GM23338 (cell line): ENCODE data around the gene UPK1B. TPM values are rescaled to one million over a fixed set of nuclear protein-coding genes. Genes with fewer than 3 reads are reported as not detected.

Source experiments
- ATAC-seq: fragments of 200-7000 bp; cut with Tn5 transposase; 3 replicates; pipeline ENCODE4 v1.9.1; 2020
- DNase-seq: peaks from one replicate; pipeline ENCODE4 v3.0.0-alpha.2; 2015; ENCODE audit warnings: low spot score
- H2AFZ ChIP-seq: fragments of 200-600 bp; sonication (generic); 2 replicates; pipeline ENCODE4 v1.8.0; 2016; ENCODE audit warnings: antibody characterized with exemption, mild to moderate bottlenecking, moderate library complexity
- H3F3A ChIP-seq: fragments of 200-600 bp; sonication (generic); replicated peaks from 2 replicates; pipeline ENCODE4 v1.8.0; 2017; ENCODE audit warnings: antibody characterized with exemption, mixed run types, low read depth
- H3K27ac ChIP-seq: fragments of 200-600 bp; sonication (generic); 2 replicates; pipeline ENCODE4 v1.6.1; 2016; ENCODE audit warnings: low read depth
- H3K27me3 ChIP-seq: fragments of 200-600 bp; sonication (generic); 2 replicates; pipeline ENCODE4 v1.8.0; 2016; ENCODE audit warnings: mild to moderate bottlenecking, mixed run types, moderate library complexity; ENCODE audit not compliant: insufficient read depth
- H3K36me3 ChIP-seq: fragments of 200-600 bp; sonication (generic); 2 replicates; pipeline ENCODE4 v1.8.0; 2016; ENCODE audit warnings: mild to moderate bottlenecking; ENCODE audit not compliant: insufficient read depth
- H3K4me1 ChIP-seq: fragments of 200-600 bp; sonication (generic); 2 replicates; pipeline ENCODE4 v1.8.0; 2016; ENCODE audit warnings: mild to moderate bottlenecking, moderate library complexity; ENCODE audit not compliant: insufficient read depth
- H3K4me2 ChIP-seq: fragments of 200-600 bp; sonication (generic); 2 replicates; pipeline ENCODE4 v1.7.1; 2017; ENCODE audit warnings: mixed run types
- H3K4me3 ChIP-seq: fragments of 200-600 bp; sonication (generic); 2 replicates; pipeline ENCODE4 v1.6.1; 2016; ENCODE audit warnings: mixed run types
- H3K79me2 ChIP-seq: fragments of 200-600 bp; sonication (generic); replicated peaks from 2 replicates; pipeline ENCODE4 v1.8.0; 2017; ENCODE audit warnings: mild to moderate bottlenecking; ENCODE audit not compliant: insufficient read depth
- H3K9me2 ChIP-seq: fragments of 200-600 bp; sonication (generic); 2 replicates; pipeline ENCODE4 v1.8.0; 2017; ENCODE audit not compliant: insufficient read depth
- H4K20me1 ChIP-seq: fragments of 200-600 bp; sonication (generic); replicated peaks from 2 replicates; pipeline ENCODE4 v1.8.0; 2017; ENCODE audit warnings: mild to moderate bottlenecking; ENCODE audit not compliant: insufficient read depth
- H3K27ac Mint-ChIP-seq: 2 replicates; pipeline ENCODE4 v1.8.0; 2020; ENCODE audit warnings: inconsistent platforms, mild to moderate bottlenecking, moderate library complexity, mixed read lengths
- H3K27me3 Mint-ChIP-seq: 3 replicates; pipeline ENCODE4 v1.8.0; 2022; ENCODE audit warnings: low read depth, mild to moderate bottlenecking, moderate library complexity, mixed read lengths, inconsistent platforms; ENCODE audit not compliant: insufficient read depth, poor library complexity
- H3K36me3 Mint-ChIP-seq: 3 replicates; pipeline ENCODE4 v1.8.0; 2021; ENCODE audit warnings: low read depth, mild to moderate bottlenecking, inconsistent platforms, moderate library complexity, mixed read lengths
- H3K4me1 Mint-ChIP-seq: 3 replicates; pipeline ENCODE4 v1.8.0; 2020; ENCODE audit warnings: mild to moderate bottlenecking, inconsistent platforms, mixed read lengths
- H3K4me3 Mint-ChIP-seq: 3 replicates; pipeline ENCODE4 v1.8.0; 2021; ENCODE audit warnings: moderate library complexity, mild to moderate bottlenecking, inconsistent platforms, mixed read lengths
- H3K9me3 Mint-ChIP-seq: 3 replicates; pipeline ENCODE4 v1.8.0; 2020; ENCODE audit warnings: moderate library complexity, mild to moderate bottlenecking, inconsistent platforms, mixed read lengths
- EZH2phosphoT487 ChIP-seq: fragments of 200-600 bp; sonication (generic); IDR thresholded peaks from one replicate; pipeline ENCODE4 v1.8.1; 2018; ENCODE audit warnings: antibody characterized with exemption; ENCODE audit not compliant: unreplicated experiment
- JUNB ChIP-seq: IDR thresholded peaks from one replicate; pipeline ENCODE4 v1.6.1; 2016; ENCODE audit warnings: antibody characterized with exemption; ENCODE audit not compliant: unreplicated experiment
- NANOG ChIP-seq: IDR thresholded peaks from 2 replicates; pipeline ENCODE4 v1.6.1; 2016; ENCODE audit warnings: antibody characterized with exemption, borderline replicate concordance
- POLR2AphosphoS5 ChIP-seq: IDR thresholded peaks from 2 replicates; pipeline ENCODE4 v1.6.1; 2016; ENCODE audit warnings: antibody characterized with exemption, low read depth
- STAT1 ChIP-seq: IDR thresholded peaks from one replicate; pipeline ENCODE4 v1.6.1; 2016; ENCODE audit warnings: antibody characterized with exemption; ENCODE audit not compliant: unreplicated experiment
- ZNF331 ChIP-seq: fragments of 250-450 bp; sonication (Bioruptor Pico); IDR thresholded peaks from 2 replicates; pipeline ENCODE4 v1.5.0; 2020; ENCODE audit warnings: low read depth, mild to moderate bottlenecking, moderate library complexity
- ZNF462 ChIP-seq: fragments of 250-450 bp; sonication (Bioruptor Pico); IDR thresholded peaks from 2 replicates; pipeline ENCODE4 v1.5.0; 2020; ENCODE audit warnings: mild to moderate bottlenecking, moderate library complexity
- polyA plus RNA-seq: library from polyadenylated mRNA; unstranded; fragments of >200 nt; fragmentation: Nextera tagmentation; extraction: Ambion mirVana; gene quantifications from 2 replicates; pipeline ENCODE4 v1.2.1, GENCODE V29; 2016
- total RNA-seq: library from RNA; depleted of rRNA; stranded (reverse); fragments of >200 nt; shearing (Covaris generic); gene quantifications from 2 replicates; pipeline ENCODE4 v1.2.3, GENCODE V29; 2014
- TF ChIP-seq, protein P1 (sequence below): IDR thresholded peaks from 2 replicates; pipeline ENCODE4 v1.6.1; 2016; ENCODE audit warnings: antibody characterized with exemption
- TF ChIP-seq, protein P2 (sequence below): IDR thresholded peaks from one replicate; pipeline ENCODE4 v1.6.1; 2018; ENCODE audit warnings: antibody characterized with exemption; ENCODE audit not compliant: unreplicated experiment
- TF ChIP-seq, protein P3 (sequence below), 2 experiments: fragments of 200-600 bp in 1 of 2; sonication (generic) in 1 of 2; conservative IDR thresholded peaks; 2 replicates each; pipeline versions ENCODE4 v1.5.1 to v1.6.1; 2016 to 2017; ENCODE audit warnings: antibody characterized with exemption in 2 of 2, low read depth in 2 of 2, mild to moderate bottlenecking in 2 of 2, moderate library complexity in 1 of 2

Gene UPK1B
- total and polyA plus RNA-seq, 2 experiments from 2014 or later = 0.39 to 0.66 TPM

- H3K4me2 ChIP-seq = no peak overlapping the region
- H3K36me3 Mint-ChIP-seq = no peaks in the 10 kb centered on the region
- no peak overlapping the region for H3K27ac ChIP-seq
These were observed 21.7 kb downstream of the UPK1B start for GRCh38 chr3:119195151-119195476.

DNA sequence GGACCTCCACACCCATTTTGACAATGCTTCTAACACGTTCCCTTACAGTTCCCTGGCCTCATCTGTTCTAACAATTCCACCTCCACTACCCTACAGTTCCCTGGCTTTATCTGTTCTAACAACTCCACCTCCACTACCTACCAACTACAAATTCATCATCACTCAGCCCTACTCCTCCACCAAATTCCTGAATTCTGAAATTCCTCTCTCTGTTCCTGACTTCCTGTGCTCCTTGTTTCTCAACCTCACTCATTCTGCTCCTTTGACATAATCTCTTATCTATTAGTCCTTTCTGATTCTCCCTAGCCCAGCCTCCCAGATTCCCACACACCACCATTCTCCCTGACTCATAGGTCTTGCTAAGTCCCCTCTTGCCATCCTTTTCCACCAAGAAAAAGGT is 22.5 kb downstream of the UPK1B start:
- H3K27ac Mint-ChIP-seq = no peak overlapping the region
- peak; percentile 9 for DNase-seq
- H3K36me3 Mint-ChIP-seq = no peaks in the 10 kb centered on the region
- Histone ChIP-seq H3K79me2 (no peaks in the 10 kb centered on the region), H3K4me1 (no peaks in the 10 kb centered on the region), H3K4me2 (no peak overlapping the region), H3K27ac (no peak overlapping the region), H3K27me3 (no peaks in the 10 kb centered on the region), H2AFZ (no peak overlapping the region), H3K4me3 (no peak overlapping the region), H3K9me2 (peaks cover 6% of the 10 kb centered on the region), H3K36me3 (no peaks in the 10 kb centered on the region), H4K20me1 (no peaks in the 10 kb centered on the region), H3F3A (no peaks in the 10 kb centered on the region)
- H3K4me3 Mint-ChIP-seq = no peak overlapping the region
- ATAC-seq = no peak
- peaks cover 2% of the 10 kb centered on the region for H3K27me3 Mint-ChIP-seq
- TF ChIP-seq NANOG = no peak
- TF ChIP-seq, protein P1, sequence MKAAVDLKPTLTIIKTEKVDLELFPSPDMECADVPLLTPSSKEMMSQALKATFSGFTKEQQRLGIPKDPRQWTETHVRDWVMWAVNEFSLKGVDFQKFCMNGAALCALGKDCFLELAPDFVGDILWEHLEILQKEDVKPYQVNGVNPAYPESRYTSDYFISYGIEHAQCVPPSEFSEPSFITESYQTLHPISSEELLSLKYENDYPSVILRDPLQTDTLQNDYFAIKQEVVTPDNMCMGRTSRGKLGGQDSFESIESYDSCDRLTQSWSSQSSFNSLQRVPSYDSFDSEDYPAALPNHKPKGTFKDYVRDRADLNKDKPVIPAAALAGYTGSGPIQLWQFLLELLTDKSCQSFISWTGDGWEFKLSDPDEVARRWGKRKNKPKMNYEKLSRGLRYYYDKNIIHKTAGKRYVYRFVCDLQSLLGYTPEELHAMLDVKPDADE = no peak
- TF ChIP-seq, protein P2, sequence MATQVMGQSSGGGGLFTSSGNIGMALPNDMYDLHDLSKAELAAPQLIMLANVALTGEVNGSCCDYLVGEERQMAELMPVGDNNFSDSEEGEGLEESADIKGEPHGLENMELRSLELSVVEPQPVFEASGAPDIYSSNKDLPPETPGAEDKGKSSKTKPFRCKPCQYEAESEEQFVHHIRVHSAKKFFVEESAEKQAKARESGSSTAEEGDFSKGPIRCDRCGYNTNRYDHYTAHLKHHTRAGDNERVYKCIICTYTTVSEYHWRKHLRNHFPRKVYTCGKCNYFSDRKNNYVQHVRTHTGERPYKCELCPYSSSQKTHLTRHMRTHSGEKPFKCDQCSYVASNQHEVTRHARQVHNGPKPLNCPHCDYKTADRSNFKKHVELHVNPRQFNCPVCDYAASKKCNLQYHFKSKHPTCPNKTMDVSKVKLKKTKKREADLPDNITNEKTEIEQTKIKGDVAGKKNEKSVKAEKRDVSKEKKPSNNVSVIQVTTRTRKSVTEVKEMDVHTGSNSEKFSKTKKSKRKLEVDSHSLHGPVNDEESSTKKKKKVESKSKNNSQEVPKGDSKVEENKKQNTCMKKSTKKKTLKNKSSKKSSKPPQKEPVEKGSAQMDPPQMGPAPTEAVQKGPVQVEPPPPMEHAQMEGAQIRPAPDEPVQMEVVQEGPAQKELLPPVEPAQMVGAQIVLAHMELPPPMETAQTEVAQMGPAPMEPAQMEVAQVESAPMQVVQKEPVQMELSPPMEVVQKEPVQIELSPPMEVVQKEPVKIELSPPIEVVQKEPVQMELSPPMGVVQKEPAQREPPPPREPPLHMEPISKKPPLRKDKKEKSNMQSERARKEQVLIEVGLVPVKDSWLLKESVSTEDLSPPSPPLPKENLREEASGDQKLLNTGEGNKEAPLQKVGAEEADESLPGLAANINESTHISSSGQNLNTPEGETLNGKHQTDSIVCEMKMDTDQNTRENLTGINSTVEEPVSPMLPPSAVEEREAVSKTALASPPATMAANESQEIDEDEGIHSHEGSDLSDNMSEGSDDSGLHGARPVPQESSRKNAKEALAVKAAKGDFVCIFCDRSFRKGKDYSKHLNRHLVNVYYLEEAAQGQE = no peak
- no peak for TF ChIP-seq ZNF331 (CRISPR knock-in tag)
- TF ChIP-seq POLR2AphosphoS5 = no peak
- no peak for TF ChIP-seq EZH2phosphoT487
- TF ChIP-seq JUNB = no peak
- TF ChIP-seq ZNF462 (CRISPR knock-in tag) = no peak
- TF ChIP-seq STAT1 = no peak
- TF ChIP-seq, protein P3, sequence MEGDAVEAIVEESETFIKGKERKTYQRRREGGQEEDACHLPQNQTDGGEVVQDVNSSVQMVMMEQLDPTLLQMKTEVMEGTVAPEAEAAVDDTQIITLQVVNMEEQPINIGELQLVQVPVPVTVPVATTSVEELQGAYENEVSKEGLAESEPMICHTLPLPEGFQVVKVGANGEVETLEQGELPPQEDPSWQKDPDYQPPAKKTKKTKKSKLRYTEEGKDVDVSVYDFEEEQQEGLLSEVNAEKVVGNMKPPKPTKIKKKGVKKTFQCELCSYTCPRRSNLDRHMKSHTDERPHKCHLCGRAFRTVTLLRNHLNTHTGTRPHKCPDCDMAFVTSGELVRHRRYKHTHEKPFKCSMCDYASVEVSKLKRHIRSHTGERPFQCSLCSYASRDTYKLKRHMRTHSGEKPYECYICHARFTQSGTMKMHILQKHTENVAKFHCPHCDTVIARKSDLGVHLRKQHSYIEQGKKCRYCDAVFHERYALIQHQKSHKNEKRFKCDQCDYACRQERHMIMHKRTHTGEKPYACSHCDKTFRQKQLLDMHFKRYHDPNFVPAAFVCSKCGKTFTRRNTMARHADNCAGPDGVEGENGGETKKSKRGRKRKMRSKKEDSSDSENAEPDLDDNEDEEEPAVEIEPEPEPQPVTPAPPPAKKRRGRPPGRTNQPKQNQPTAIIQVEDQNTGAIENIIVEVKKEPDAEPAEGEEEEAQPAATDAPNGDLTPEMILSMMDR (conservative IDR thresholded peaks at IDR 0.05; ENCODE audit: low read depth in 2 of 2) = no peak
- no peaks in the 10 kb centered on the region for H3K9me3 Mint-ChIP-seq
- H3K4me1 Mint-ChIP-seq = peaks cover 7% of the 10 kb centered on the region; the same call in 2 of the 3 replicates

More at GRCh38 chr3:119195151-119195476, 21.7 kb downstream of the UPK1B start:
- Mint-ChIP-seq H3K27me3 (peaks cover 2% of the 10 kb centered on the region), H3K27ac (no peak overlapping the region), H3K4me3 (no peak overlapping the region), H3K4me1 (peaks cover 7% of the 10 kb centered on the region; the same call in 2 of the 3 replicates), H3K9me3 (no peaks in the 10 kb centered on the region)
- H2AFZ ChIP-seq = no peak overlapping the region
- no peak overlapping the region for H3K4me3 ChIP-seq
- H3F3A ChIP-seq = no peaks in the 10 kb centered on the region
- H3K9me2 ChIP-seq = peaks cover 6% of the 10 kb centered on the region
- TF ChIP-seq JUNB = no peak
- H3K27me3 ChIP-seq = no peaks in the 10 kb centered on the region
- H4K20me1 ChIP-seq = no peaks in the 10 kb centered on the region
- H3K36me3 ChIP-seq = no peaks in the 10 kb centered on the region
- ATAC-seq = no peak
- DNase-seq = no peak
- H3K79me2 ChIP-seq = no peaks in the 10 kb centered on the region
- no peaks in the 10 kb centered on the region for H3K4me1 ChIP-seq
